ENCODE measurements around the gene DHRS2.
"Not testable (repeated sequence)": the region's sequence is repeated elsewhere in the genome, so short reads cannot be mapped to it uniquely, and the experiment has no call there.

Gene DHRS2

GRCh38 chr14:23667134-23667533, 31.0 kb downstream of the DHRS2 start:
- no peak overlapping the region for H3K4me3 ChIP-seq (ENCODE audit: low read depth, low read length)
- TF ChIP-seq CTCF (IDR thresholded peaks at IDR 0.05; ENCODE audit: low read depth, low read length): no peak

- H3K4me3 ChIP-seq (ENCODE audit: low read depth, low read length): no peak overlapping the region
- TF ChIP-seq CTCF (IDR thresholded peaks at IDR 0.05; ENCODE audit: low read depth, low read length): no peak
Observed at GRCh38 chr14:23669441-23669840, 33.3 kb downstream of the DHRS2 start.

- TF ChIP-seq CTCF (IDR thresholded peaks at IDR 0.05; ENCODE audit: low read depth, low read length): no peak
Observed at GRCh38 chr14:23670481-23670880, 34.3 kb downstream of the DHRS2 start.

GRCh38 chr14:23672200-23672599, 36.0 kb downstream of the DHRS2 start:
- no peak overlapping the region for H3K4me3 ChIP-seq (ENCODE audit: low read depth, low read length)
- no peak for TF ChIP-seq CTCF (IDR thresholded peaks at IDR 0.05; ENCODE audit: low read depth, low read length)

More at GRCh38 chr14:23670481-23670880, 34.3 kb downstream of the DHRS2 start:
- H3K4me3 ChIP-seq (ENCODE audit: low read depth, low read length): no peak overlapping the region

- TF ChIP-seq CTCF (IDR thresholded peaks at IDR 0.05; ENCODE audit: low read depth, low read length): no peak
- no peak overlapping the region for H3K4me3 ChIP-seq (ENCODE audit: low read depth, low read length)
Observed at GRCh38 chr14:23675337-23675736, 39.2 kb downstream of the DHRS2 start.

GRCh38 chr14:23675906-23676305, 39.7 kb downstream of the DHRS2 start:
- no peak overlapping the region for H3K4me3 ChIP-seq (ENCODE audit: low read depth, low read length)
- TF ChIP-seq CTCF (IDR thresholded peaks at IDR 0.05; ENCODE audit: low read depth, low read length): no peak

- no peak overlapping the region for H3K4me3 ChIP-seq (ENCODE audit: low read depth, low read length)
- no peak for TF ChIP-seq CTCF (IDR thresholded peaks at IDR 0.05; ENCODE audit: low read depth, low read length)
Observed at GRCh38 chr14:23681337-23681736, 45.2 kb downstream of the DHRS2 start.

- H3K4me3 ChIP-seq (ENCODE audit: low read depth, low read length): not testable (repeated sequence)
Observed at GRCh38 chr14:23689709-23690514, 53.7 kb downstream of the DHRS2 start.

Measured in WI38 (cell line).